ENCODE data around the gene TMEM86B. TPM values are rescaled to one million over a fixed set of nuclear protein-coding genes. Genes with fewer than 3 reads are reported as not detected.

Gene TMEM86B
- total RNA-seq, 1 donor from 2014 or later: 2.9 TPM

DNA sequence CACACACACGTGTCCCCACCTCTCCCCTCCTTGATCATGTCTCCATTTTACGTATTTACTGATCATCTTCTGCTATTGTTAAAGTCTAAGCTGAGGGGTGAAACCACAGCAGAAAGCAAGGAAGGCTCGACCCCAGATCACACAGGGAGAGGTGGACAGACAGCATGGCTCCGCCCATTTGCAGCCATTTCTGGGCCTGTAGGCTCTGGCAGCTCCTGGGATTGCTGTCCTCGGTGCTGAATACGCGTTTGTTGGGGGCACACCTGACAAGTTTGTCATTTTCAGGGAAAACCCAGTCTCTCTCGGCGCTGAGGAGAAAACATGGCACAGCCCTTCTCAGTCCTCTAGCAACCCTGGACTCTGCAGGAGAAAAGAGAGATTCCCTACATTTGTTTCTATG is 8.0 kb downstream of the TMEM86B start:
- TF ChIP-seq POLR2A (IDR thresholded peaks at IDR 0.05) (no peak), POLR2AphosphoS5 (IDR thresholded peaks at IDR 0.05; ENCODE audit: insufficient read depth in 1 of 2, low read depth in 1 of 2) (no peak)
- TF ChIP-seq, protein P1, sequence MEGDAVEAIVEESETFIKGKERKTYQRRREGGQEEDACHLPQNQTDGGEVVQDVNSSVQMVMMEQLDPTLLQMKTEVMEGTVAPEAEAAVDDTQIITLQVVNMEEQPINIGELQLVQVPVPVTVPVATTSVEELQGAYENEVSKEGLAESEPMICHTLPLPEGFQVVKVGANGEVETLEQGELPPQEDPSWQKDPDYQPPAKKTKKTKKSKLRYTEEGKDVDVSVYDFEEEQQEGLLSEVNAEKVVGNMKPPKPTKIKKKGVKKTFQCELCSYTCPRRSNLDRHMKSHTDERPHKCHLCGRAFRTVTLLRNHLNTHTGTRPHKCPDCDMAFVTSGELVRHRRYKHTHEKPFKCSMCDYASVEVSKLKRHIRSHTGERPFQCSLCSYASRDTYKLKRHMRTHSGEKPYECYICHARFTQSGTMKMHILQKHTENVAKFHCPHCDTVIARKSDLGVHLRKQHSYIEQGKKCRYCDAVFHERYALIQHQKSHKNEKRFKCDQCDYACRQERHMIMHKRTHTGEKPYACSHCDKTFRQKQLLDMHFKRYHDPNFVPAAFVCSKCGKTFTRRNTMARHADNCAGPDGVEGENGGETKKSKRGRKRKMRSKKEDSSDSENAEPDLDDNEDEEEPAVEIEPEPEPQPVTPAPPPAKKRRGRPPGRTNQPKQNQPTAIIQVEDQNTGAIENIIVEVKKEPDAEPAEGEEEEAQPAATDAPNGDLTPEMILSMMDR (IDR thresholded peaks at IDR 0.05): no peak
- intact Hi-C loops (cut with DNase I): no loop called here
- Histone ChIP-seq H3K4me3 (no peak overlapping the region), H3K27ac (no peak overlapping the region), H3K27me3 (no peaks in the 10 kb centered on the region), H3K9me3 (no peaks in the 10 kb centered on the region), H3K36me3 (no peaks in the 10 kb centered on the region), H3K4me1 (peaks cover 14% of the 10 kb centered on the region)
- no peak for DNase-seq (ENCODE audit: extremely low spot score in 2 of 2)

DNA sequence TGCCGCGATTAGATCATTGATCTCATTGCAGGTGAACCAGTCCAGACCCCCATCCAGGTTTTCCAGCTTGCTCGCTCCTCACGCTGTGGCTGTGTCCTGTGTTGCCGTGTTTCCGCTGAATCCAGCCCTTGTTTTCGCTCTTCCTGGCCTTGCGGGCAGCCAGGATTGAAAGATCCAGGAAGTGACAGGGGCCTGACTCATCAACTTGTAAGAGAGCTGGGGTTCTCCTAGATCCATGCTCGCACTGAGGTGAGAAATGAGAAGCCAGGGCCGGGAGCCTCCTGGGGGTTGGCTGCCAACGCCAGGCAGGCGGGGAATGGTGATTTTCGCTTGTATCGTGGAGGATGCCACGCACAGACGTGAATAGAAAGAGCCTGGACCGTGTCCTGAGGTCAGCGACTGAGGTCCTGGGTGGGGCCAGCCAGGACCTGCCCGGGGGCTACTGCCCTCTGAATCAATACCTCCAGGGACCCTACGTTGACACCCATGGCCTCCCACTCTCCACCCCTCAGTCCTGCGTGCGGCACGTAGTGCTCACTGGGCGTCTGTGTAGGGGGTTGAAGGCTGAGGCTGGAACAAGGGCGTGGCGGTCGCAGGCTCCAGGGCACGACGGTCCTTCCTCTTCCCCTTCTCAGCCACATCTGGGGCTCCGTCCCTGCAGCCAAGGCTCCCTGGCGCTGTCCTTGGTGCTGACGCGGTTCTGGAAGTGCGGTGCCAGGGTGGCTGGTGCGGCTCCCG is 11.9 kb downstream of the TMEM86B start:
- TF ChIP-seq POLR2AphosphoS5 (IDR thresholded peaks at IDR 0.05; ENCODE audit: insufficient read depth in 1 of 2, low read depth in 1 of 2): peak; percentile 20 to 35
- TF ChIP-seq, protein P1 (IDR thresholded peaks at IDR 0.05): peak in 1 of 3 experiments; percentile 8
- TF ChIP-seq POLR2A (IDR thresholded peaks at IDR 0.05): no peak
- Histone ChIP-seq H3K27me3 (no peaks in the 10 kb centered on the region), H3K9me3 (no peaks in the 10 kb centered on the region), H3K4me3 (peak overlapping the region in 1 of 2 donors; percentile 15), H3K27ac (no peak overlapping the region), H3K36me3 (no peaks in the 10 kb centered on the region), H3K4me1 (peaks cover 14% of the 10 kb centered on the region)
- no peak for DNase-seq (ENCODE audit: extremely low spot score in 2 of 2)
- intact Hi-C loops (cut with DNase I): no loop called here

DNA sequence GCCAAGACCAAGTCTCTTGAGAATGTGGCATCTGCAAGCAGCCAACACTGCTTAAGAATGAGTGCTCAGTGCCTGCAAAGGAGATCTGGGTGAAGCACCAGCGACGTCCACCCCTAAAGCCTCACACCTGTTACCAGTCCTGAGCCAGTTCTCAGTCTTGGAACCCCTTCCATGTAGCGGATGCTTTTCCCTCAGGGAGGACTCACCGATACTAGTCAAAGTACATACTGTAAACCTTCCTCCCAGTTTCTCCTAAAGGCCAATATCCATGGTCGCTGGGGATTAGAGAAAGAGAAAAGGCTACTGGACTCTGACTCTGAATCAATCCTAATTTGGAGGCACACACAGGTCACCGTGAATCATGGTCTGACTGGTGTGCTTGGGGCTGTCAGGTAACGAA is 15.0 kb downstream of the TMEM86B start:
- no peak for DNase-seq (ENCODE audit: extremely low spot score in 2 of 2)
- intact Hi-C loops (cut with DNase I): no loop called here
- peaks cover 14% of the 10 kb centered on the region for H3K4me1 ChIP-seq
- H3K27ac ChIP-seq: no peak overlapping the region
- no peaks in the 10 kb centered on the region for H3K36me3 ChIP-seq
- H3K4me3 ChIP-seq: no peak overlapping the region
- TF ChIP-seq, protein P1 (IDR thresholded peaks at IDR 0.05): no peak
- TF ChIP-seq POLR2A (IDR thresholded peaks at IDR 0.05): no peak
- TF ChIP-seq POLR2AphosphoS5 (IDR thresholded peaks at IDR 0.05; ENCODE audit: insufficient read depth in 1 of 2, low read depth in 1 of 2): no peak
- no peaks in the 10 kb centered on the region for H3K9me3 ChIP-seq
- no peaks in the 10 kb centered on the region for H3K27me3 ChIP-seq

DNA sequence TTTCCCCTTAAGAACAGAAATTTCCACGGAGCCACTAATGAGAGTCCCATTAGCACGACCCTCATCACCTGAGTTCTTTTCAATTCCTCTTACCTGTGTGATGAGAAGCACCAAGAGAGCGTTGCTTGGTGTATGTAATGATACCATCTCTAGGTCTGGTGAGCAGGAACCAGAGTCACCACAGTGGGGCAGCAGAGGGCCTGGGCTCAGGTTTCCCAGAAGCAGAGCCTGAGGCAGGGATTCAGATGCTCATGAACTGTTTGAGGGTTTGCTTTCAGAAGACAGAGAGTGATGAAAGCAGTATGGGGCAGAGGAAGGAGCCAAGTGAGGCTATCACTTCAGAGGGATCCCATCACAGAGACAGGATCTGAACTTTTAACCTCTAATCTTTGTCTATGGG is 16.1 kb downstream of the TMEM86B start:
- H3K27ac ChIP-seq: no peak overlapping the region
- peaks cover 14% of the 10 kb centered on the region for H3K4me1 ChIP-seq
- DNase-seq (ENCODE audit: extremely low spot score in 2 of 2): no peak
- no peaks in the 10 kb centered on the region for H3K9me3 ChIP-seq
- H3K4me3 ChIP-seq: no peak overlapping the region
- no peaks in the 10 kb centered on the region for H3K27me3 ChIP-seq
- TF ChIP-seq POLR2AphosphoS5 (IDR thresholded peaks at IDR 0.05; ENCODE audit: insufficient read depth in 1 of 2, low read depth in 1 of 2): no peak
- TF ChIP-seq POLR2A (IDR thresholded peaks at IDR 0.05): no peak
- TF ChIP-seq, protein P1 (IDR thresholded peaks at IDR 0.05): no peak
- intact Hi-C loops (cut with DNase I): no loop called here
- no peaks in the 10 kb centered on the region for H3K36me3 ChIP-seq

Data from vagina (tissue), 2 donors.